GM19193 (cell line): ENCODE measurements around the gene JMJD7.

Source experiments
- POLR2A ChIP-seq: IDR thresholded peaks from 4 replicates; pipeline ENCODE4 v1.6.1; 2011; ENCODE audit not compliant: insufficient read depth, insufficient read length; ENCODE audit errors: extremely low read depth

Gene JMJD7

DNA sequence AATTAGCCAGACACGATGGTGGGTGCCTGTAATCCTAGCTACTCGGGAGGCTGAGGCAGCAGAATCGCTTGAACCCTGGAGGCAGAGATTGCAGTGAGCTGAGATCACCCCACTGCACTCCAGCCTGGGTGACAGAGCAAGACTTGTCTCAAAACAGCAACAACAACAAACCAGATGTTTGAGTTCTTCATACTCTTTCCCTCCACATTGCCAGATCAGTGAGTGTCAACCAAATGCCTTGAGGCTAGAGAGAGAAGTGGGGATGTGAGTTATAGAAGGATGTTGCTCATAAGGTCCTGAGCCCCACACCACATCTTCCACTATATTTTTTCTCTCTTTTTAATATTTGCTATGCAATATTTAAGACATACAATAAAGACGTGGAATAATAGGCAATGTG lies 33.8 kb upstream of the JMJD7 start:
- TF ChIP-seq POLR2A = no peak

GRCh38 chr15:41795996-41796856 lies 31.7 kb upstream of the JMJD7 start:
- TF ChIP-seq POLR2A = no peak

GRCh38 chr15:41797201-41797944 lies 30.5 kb upstream of the JMJD7 start:
- TF ChIP-seq POLR2A = no peak

DNA sequence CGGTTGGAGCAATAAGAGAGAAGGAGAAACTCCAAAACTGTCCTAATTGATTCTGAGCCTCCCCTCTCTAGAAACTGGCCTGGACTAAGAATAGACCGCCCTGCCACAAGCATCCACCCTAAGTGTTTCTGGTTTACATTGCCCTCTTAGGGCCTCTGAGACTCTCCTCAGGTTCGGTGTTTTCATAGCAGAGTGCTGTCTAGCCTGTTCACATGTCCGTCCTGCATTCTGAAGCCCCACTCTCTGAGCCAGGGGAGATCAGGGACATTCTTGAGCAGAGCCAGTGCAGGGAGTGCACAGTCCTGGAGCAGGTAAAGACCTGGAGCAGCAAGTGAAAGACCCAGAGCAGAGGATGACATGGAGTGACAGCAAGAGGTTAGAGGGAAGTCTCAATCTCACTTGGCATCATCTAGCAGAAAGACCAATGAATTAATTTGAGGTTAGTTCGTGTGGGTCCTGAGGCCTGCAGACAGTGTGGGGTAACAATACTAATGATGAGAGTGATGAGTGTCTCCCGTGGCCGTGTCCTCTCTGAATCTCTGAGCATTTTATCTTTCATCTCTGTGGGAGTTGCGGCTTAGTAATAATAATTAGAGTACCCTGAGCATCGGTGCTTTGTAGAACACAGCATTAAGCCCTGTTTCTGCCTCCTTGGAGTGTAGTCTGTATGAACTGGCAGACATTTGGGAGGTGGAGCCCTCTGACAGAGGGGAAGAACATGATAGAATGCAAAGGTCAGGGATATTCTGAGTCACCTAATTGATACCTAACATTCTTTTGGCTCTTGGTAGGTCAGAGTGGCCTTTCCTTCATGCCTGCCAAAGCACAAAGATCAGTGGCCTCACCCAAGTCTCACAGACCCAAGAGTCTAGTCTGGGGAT lies 29.0 kb upstream of the JMJD7 start:
- no peak for TF ChIP-seq POLR2A

- no peak for TF ChIP-seq POLR2A
Measured at GRCh38 chr15:41799488-41799805, 28.4 kb upstream of the JMJD7 start.

DNA sequence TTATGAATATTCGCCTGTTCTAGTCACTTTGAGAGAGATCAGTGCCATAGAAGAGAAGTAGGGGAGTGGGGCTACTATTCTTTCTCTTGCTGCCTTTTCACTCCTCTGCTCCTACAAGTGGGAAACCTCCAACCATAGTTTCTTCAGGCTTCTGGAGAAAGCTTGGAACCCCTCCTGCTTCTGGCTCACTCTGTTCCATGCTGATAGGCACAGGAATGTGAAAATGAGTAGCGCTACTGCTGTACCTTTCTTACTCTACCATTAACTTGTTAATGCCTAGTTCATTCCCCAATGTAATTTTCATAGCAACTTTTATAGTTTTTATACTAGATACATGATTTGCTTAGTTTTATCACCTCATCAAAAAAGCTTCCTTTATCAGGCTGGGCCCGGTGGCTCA lies 26.7 kb upstream of the JMJD7 start:
- TF ChIP-seq POLR2A = no peak

- TF ChIP-seq POLR2A = no peak
Measured at GRCh38 chr15:41801850-41802455, 25.9 kb upstream of the JMJD7 start.

DNA sequence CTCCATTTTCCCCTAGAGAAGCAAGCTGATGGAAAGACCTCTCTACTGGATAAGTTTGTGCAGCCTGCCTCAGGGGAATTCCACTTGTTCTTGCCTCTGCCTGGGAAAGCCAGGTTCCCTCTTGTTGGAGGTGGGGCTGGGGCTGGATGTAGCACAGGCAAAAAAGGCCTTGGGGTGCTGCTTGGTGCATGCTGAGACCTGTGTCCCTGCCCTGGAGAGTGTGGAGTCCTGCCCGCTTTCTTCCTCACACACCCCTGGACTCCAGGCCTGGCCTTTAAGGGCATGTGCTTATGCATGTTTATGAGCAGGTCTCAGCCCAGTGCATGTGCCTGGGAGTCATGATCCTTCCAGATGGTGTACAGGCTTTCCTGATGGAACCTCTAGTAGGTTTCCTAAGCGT lies 23.5 kb upstream of the JMJD7 start:
- TF ChIP-seq POLR2A = no peak

GRCh38 chr15:41804916-41805666 lies 22.8 kb upstream of the JMJD7 start:
- TF ChIP-seq POLR2A = no peak

- no peak for TF ChIP-seq POLR2A
Measured at GRCh38 chr15:41805711-41806110, 22.2 kb upstream of the JMJD7 start.

- no peak for TF ChIP-seq POLR2A
Measured at GRCh38 chr15:41806291-41807181, 21.4 kb upstream of the JMJD7 start.

- no peak for TF ChIP-seq POLR2A
Measured at GRCh38 chr15:41809121-41809520, 18.8 kb upstream of the JMJD7 start.

- no peak for TF ChIP-seq POLR2A
Measured at GRCh38 chr15:41809526-41810220, 18.2 kb upstream of the JMJD7 start.
